Endothelial cell of umbilical vein (primary cell): Measurements from ENCODE around the gene LHX3. TPM values are rescaled to one million over a fixed set of nuclear protein-coding genes. Genes with fewer than 3 reads are reported as not detected.

Experiments used
- BruUV-seq: library from RNA; stranded (reverse); fragments of 400-500 nt; replicated peaks from 2 replicates; lab custom pipeline; 2021; lab: Mats Ljungman, UMichigan
- CTCF ChIA-PET: fragments of 300-600, 350-600 bp; sonication (Branson Sonifier 250); formaldehyde crosslinking; loops from one replicate; lab custom pipeline; 2021; ENCODE audit warnings: antibody characterized with exemption, inconsistent platforms; lab: Charles Lee
- POLR2A ChIA-PET: fragments of 300-600, 350-600 bp; sonication (Branson Sonifier 250); formaldehyde crosslinking; loops from one replicate; lab custom pipeline; 2021; ENCODE audit warnings: antibody characterized with exemption, inconsistent platforms; lab: Charles Lee
- DNase-seq: peaks from one replicate; pipeline ENCODE4 v3.0.0-alpha.2; 2011; ENCODE audit warnings: low read depth, low spot score
- FAIRE-seq: peaks from 2 replicates; lab custom pipeline; 2011; peaks lifted over from hg19 to GRCh38; lab: Jason Lieb, UNC
- H2AFZ ChIP-seq: 2 replicates; pipeline ENCODE4 v1.6.0; 2012; ENCODE audit warnings: low read depth, low read length, control low read depth, inconsistent platforms
- H3K27ac ChIP-seq: 2 replicates; pipeline ENCODE4 v1.5.1; 2011; ENCODE audit warnings: low read depth, mild to moderate bottlenecking, control low read depth, low read length, moderate library complexity; ENCODE audit not compliant: insufficient read depth
- H3K27me3 ChIP-seq, 2 experiments: 2 replicates each; pipeline versions ENCODE4 v1.6.0 to v1.6.1; 2011; ENCODE audit warnings: low read length in 2 of 2, mixed read lengths in 1 of 2; ENCODE audit not compliant: control insufficient read depth in 2 of 2, insufficient read depth in 2 of 2
- H3K36me3 ChIP-seq, 2 experiments: 2 replicates in 1 of 2; 3 replicates in 1 of 2; pipeline ENCODE4 v1.5.1; 2011; ENCODE audit warnings: low read length in 2 of 2, mild to moderate bottlenecking in 1 of 2, moderate library complexity in 1 of 2; ENCODE audit not compliant: control insufficient read depth in 2 of 2, insufficient read depth in 2 of 2; ENCODE audit errors: extremely low read depth in 1 of 2
- H3K4me1 ChIP-seq: 3 replicates; pipeline ENCODE4 v1.5.1; 2011; ENCODE audit warnings: mild to moderate bottlenecking, low read length; ENCODE audit not compliant: control insufficient read depth, insufficient read depth; ENCODE audit errors: extremely low read depth
- H3K4me2 ChIP-seq: 2 replicates; pipeline ENCODE4 v1.6.1; 2011; ENCODE audit warnings: low read length, control low read depth, mixed read lengths; ENCODE audit not compliant: insufficient read depth
- H3K4me3 ChIP-seq, 3 experiments: fragments of 200-600 bp in 1 of 3; sonication (generic), shearing (Covaris generic) in 1 of 3; replicated peaks in 1 of 3; 2 replicates each; pipeline ENCODE4 v1.5.1; 2011 to 2016; ENCODE audit warnings: control low read depth in 3 of 3, low read length in 3 of 3, mild to moderate bottlenecking in 2 of 3, inconsistent platforms in 1 of 3, low read depth in 1 of 3, moderate library complexity in 1 of 3; ENCODE audit not compliant: insufficient read depth in 1 of 3
- H3K79me2 ChIP-seq: 2 replicates; pipeline ENCODE4 v1.6.0; 2012; ENCODE audit warnings: low read length, inconsistent platforms; ENCODE audit not compliant: control insufficient read depth, insufficient read depth
- H3K9ac ChIP-seq: replicated peaks from 2 replicates; pipeline ENCODE3; 2011; ENCODE audit warnings: low read length, control low read depth; ENCODE audit not compliant: insufficient read depth; ENCODE audit errors: extremely low read depth
- H3K9me1 ChIP-seq: replicated peaks from 3 replicates; pipeline ENCODE4 v1.6.0; 2011; ENCODE audit warnings: mild to moderate bottlenecking, low read length; ENCODE audit not compliant: control insufficient read depth, insufficient read depth; ENCODE audit errors: extremely low read depth
- H3K9me3 ChIP-seq: replicated peaks from 2 replicates; pipeline ENCODE4 v1.5.1; 2012; ENCODE audit warnings: low read length, inconsistent platforms; ENCODE audit not compliant: control insufficient read depth, insufficient read depth
- H4K20me1 ChIP-seq: replicated peaks from 2 replicates; pipeline ENCODE3; 2011; ENCODE audit warnings: mild to moderate bottlenecking, low read length; ENCODE audit not compliant: control insufficient read depth, insufficient read depth; ENCODE audit errors: extremely low read depth
- EZH2 ChIP-seq: IDR thresholded peaks from 2 replicates; pipeline ENCODE4 v1.6.1; 2012; ENCODE audit warnings: borderline replicate concordance, low read depth, mild to moderate bottlenecking, moderate library complexity, low read length, inconsistent platforms; ENCODE audit not compliant: severe bottlenecking
- FOS ChIP-seq: IDR thresholded peaks from 2 replicates; pipeline ENCODE4 v1.6.1; 2011; ENCODE audit warnings: mild to moderate bottlenecking, low read length, moderate library complexity, borderline replicate concordance; ENCODE audit not compliant: insufficient read depth
- GATA2 ChIP-seq: IDR thresholded peaks from 2 replicates; pipeline ENCODE4 v1.7.0; 2011; ENCODE audit warnings: low read depth, mild to moderate bottlenecking, moderate library complexity, mixed read lengths, low read length; ENCODE audit not compliant: insufficient read length, insufficient read depth
- JUN ChIP-seq: IDR thresholded peaks from 2 replicates; pipeline ENCODE4 v1.6.1; 2011; ENCODE audit warnings: borderline replicate concordance, low read depth; ENCODE audit not compliant: insufficient read length, insufficient read depth
- MYC ChIP-seq: IDR thresholded peaks from one replicate; pipeline ENCODE4 v1.6.1; 2011; ENCODE audit warnings: mild to moderate bottlenecking, low read depth, low read length
- POLR2A ChIP-seq: IDR thresholded peaks from 2 replicates; pipeline ENCODE4 v1.6.1; 2012; ENCODE audit warnings: low read depth, mild to moderate bottlenecking, control low read depth, low read length
- POLR2AphosphoS5 ChIP-seq: IDR thresholded peaks from 2 replicates; pipeline ENCODE4 v1.6.1; 2012; ENCODE audit warnings: low read depth, mild to moderate bottlenecking, control low read depth, low read length, moderate library complexity; ENCODE audit not compliant: insufficient read depth
- dilution Hi-C: fragments of 300-500 bp; cut with MboI; formaldehyde crosslinking; loops from one replicate; pipeline ENCODE4 v1.15.0; 2019; ENCODE audit warnings: low sequenced_read_pairs; ENCODE audit not compliant: extremely low pct_ligation_motif_present
- intact Hi-C: fragments of 100-400 bp; cut with micrococcal nuclease; formaldehyde crosslinking; loops from one replicate; pipeline ENCODE4 v1.10.0; 2022
- polyA plus RNA-seq, 4 experiments: library from polyadenylated mRNA; depleted of rRNA in 3 of 4; stranded (reverse) in 3 of 4; unstranded in 1 of 4; fragments of >200 nt; gene quantifications; 2 replicates each; pipeline versions ENCODE4 v1.2.1 to v1.2.3, GENCODE V29; 2011 to 2012; ENCODE audit warnings: missing spikeins in 1 of 4
- total RNA-seq: library from RNA; stranded (reverse); gene quantifications from 2 replicates; pipeline ENCODE4 v1.2.3, GENCODE V29; 2021
- TF ChIP-seq, protein P1 (sequence below), 2 donors: IDR thresholded peaks; 1 replicate in 1 of 2; 2 replicates in 1 of 2; pipeline ENCODE4 v1.5.1; 2011; ENCODE audit warnings: low read length in 2 of 2, mild to moderate bottlenecking in 2 of 2, moderate library complexity in 2 of 2, control low read depth in 1 of 2, inconsistent platforms in 1 of 2, low read depth in 1 of 2; ENCODE audit not compliant: insufficient read depth in 1 of 2; ENCODE audit errors: extremely low read depth in 1 of 2
- TF ChIP-seq, protein P2 (sequence below): IDR thresholded peaks from 2 replicates; pipeline ENCODE4 v1.6.1; 2011; ENCODE audit not compliant: insufficient read depth, insufficient read length

The LHX3 gene
- total and polyA plus RNA-seq, 2 donors (not counting 3 experiments of a cell fraction or from before 2014, with no cell fraction given), result not detected

- CTCF ChIA-PET, result interaction anchor here (1.2 kb wide), 1 partner anchor 16 kb away, joined by 3 read pairs; no protein-coding TSS in a partner anchor
- intact Hi-C loops, result loop anchor here (10.0 kb wide), 1 partner anchor 54 kb away; no protein-coding TSS in a partner anchor
Observed at GRCh38 chr9:136209232-136209631, 4.3 kb upstream of the LHX3 start.

More at GRCh38 chr9:136209232-136209631, 4.3 kb upstream of the LHX3 start:
- Histone ChIP-seq H3K4me2 (no peak overlapping the region), H3K36me3 (no peaks in the 10 kb centered on the region), H4K20me1 (no peaks in the 10 kb centered on the region), H3K27me3 (peaks cover 2 to 7% of the 10 kb centered on the region in 2 experiments), H3K9me1 (no peaks in the 10 kb centered on the region), H2AFZ (no peak overlapping the region), H3K79me2 (no peaks in the 10 kb centered on the region), H3K4me1 (no peaks in the 10 kb centered on the region), H3K9ac (no peak overlapping the region), H3K4me3 (no peak overlapping the region), H3K9me3 (no peaks in the 10 kb centered on the region), H3K27ac (no peak overlapping the region)
- no peak for TF ChIP-seq FOS
- TF ChIP-seq MYC, result no peak
- no peak for TF ChIP-seq JUN
- TF ChIP-seq EZH2, result no peak
- no peak for TF ChIP-seq POLR2AphosphoS5
- TF ChIP-seq, protein P1, sequence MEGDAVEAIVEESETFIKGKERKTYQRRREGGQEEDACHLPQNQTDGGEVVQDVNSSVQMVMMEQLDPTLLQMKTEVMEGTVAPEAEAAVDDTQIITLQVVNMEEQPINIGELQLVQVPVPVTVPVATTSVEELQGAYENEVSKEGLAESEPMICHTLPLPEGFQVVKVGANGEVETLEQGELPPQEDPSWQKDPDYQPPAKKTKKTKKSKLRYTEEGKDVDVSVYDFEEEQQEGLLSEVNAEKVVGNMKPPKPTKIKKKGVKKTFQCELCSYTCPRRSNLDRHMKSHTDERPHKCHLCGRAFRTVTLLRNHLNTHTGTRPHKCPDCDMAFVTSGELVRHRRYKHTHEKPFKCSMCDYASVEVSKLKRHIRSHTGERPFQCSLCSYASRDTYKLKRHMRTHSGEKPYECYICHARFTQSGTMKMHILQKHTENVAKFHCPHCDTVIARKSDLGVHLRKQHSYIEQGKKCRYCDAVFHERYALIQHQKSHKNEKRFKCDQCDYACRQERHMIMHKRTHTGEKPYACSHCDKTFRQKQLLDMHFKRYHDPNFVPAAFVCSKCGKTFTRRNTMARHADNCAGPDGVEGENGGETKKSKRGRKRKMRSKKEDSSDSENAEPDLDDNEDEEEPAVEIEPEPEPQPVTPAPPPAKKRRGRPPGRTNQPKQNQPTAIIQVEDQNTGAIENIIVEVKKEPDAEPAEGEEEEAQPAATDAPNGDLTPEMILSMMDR (IDR thresholded peaks at IDR 0.05; ENCODE audit: extremely low read depth in 1 of 2, insufficient read depth in 1 of 2, low read depth in 1 of 2, low read length in 2 of 2), result no peak
- TF ChIP-seq, protein P2, sequence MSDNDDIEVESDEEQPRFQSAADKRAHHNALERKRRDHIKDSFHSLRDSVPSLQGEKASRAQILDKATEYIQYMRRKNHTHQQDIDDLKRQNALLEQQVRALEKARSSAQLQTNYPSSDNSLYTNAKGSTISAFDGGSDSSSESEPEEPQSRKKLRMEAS, result no peak
- no peak for TF ChIP-seq GATA2
- no peak for TF ChIP-seq POLR2A
- dilution Hi-C loops, result no loop called here
- FAIRE-seq, result no peak
- DNase-seq, result no peak
- POLR2A ChIA-PET, result no interaction called here
- no TSS peak for BruUV-seq
